ENCODE data around the gene ELMOD2. TPM values are rescaled to one million over a fixed set of nuclear protein-coding genes. Genes with fewer than 3 reads are reported as not detected.
"Not testable (repeated sequence)": the region's sequence is repeated elsewhere in the genome, so short reads cannot be mapped to it uniquely, and the experiment has no call there.

ELMOD2 gene
- 10 to 100 TPM; 16.3 to 18.6 TPM for total RNA-seq
- long read RNA-seq, full-length matches to known transcripts = 7 of 10 reads
- long read RNA-seq, partial matches to known transcripts = 0 of 10 reads
- long read RNA-seq, other reads (novel, unspliced or antisense) = 3 of 10 reads

- peak; percentile 99 for DNase-seq
- ATAC-seq = peak; percentile 100
- intact Hi-C loops (cut with DNase I) = loop anchor here in 1 of 2 donors (10.0 kb wide), 1 partner anchor 159 kb away; no protein-coding TSS in a partner anchor
Measured at GRCh38 chr4:140523857-140524742, at the start of gene ELMOD2. ELMOD2 (plus strand) TSS chr4:140524168; CDS start chr4:140525429, 1,261 bp downstream.

DNA sequence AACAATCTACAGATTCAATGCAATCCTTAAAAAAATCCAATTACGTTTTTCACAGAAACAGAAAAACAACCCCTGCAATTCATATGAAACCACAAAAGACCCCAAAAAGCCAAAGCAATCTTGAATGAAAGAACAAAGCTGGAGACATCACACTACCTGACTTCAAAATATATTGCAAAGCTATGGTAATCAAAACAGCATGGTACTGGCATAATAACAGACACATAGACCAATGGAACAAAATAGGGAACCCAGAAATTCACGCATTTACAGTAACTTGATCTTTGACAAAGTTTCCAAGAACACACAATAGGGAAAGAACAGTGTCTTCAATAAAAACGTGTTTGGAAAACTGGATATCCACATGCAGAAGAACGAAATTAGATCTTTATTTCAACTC, 40.5 kb upstream of the ELMOD2 start:
- DNase-seq (no peak), ATAC-seq (no peak)
- intact Hi-C loops (cut with DNase I) = no loop called here

- ATAC-seq (no peak), DNase-seq (no peak)
- intact Hi-C loops (cut with DNase I) = no loop called here
Measured at GRCh38 chr4:140485939-140486338, 38.0 kb upstream of the ELMOD2 start.

DNA sequence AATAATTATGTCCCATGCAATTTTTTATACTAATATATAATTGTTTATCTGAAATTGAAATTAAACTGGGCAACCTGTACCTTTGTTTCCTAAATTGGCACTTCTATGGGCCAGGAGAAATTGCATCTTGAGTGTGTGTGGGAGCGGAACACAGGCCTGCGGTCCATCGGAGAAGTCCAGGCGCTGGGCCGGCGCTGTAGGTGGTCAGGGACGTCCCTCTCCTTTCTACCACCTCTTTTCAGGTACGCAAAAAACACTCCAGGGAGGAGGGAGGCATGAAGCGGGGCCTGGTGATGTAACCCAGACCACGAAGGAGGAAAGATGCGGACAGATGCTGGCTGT, 26.6 kb upstream of the ELMOD2 start:
- intact Hi-C loops (cut with DNase I) = no loop called here
- no peak for ATAC-seq

DNA sequence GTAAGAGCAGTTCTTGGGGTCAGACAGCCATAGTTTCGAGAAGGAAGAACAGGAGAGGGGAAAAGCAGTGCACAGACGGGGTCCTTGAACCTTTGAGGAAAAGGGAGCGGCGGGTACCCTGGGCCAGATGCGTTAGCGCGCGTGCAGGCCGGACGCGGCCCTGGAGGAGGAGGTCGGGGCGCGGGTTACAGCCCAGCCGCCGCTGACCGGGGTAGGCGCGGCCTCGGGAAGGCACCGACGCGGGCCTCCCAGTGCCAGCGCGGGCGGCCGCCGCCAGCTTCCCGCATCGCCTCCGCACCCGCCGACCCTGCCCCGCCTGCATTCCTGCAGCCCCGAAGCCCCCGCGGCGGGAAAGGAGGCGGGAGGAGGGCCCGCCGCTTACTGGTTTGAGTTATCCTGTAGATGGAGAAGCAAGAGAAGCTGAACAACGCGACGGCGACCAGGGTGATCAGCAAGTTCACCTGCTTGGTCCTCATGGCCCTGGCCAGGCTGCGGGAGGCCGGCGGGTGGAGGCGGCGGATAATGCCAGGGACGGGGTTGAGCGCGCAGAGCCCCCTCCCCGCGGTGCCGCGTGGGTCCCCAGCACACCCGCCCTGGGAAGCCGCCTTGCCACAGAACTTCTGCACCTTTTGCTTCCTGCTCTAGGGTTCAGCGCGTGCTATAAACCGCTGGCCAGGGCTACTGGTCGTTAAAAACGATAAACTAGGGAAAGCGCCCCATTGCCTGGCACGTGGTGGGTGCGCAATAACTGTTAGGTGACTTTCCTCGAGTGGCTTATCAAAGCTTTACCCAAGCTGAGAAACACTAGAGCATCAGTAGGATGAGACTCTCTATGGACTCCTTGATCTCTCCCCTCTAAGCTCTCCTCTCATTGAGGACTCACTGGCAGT, 26.0 kb upstream of the ELMOD2 start, which contains the start of gene MGAT4D:
MGAT4D (minus strand) TSS at position 547 of the 890 bp plus-strand sequence; CDS start at position 476, 71 bp downstream.
- intact Hi-C loops (cut with DNase I) = no loop called here
- DNase-seq (no peak), ATAC-seq (peak; percentile 47 to 63)

More for the DNA sequence above, 26.6 kb upstream of the ELMOD2 start:
- DNase-seq = no peak

DNA sequence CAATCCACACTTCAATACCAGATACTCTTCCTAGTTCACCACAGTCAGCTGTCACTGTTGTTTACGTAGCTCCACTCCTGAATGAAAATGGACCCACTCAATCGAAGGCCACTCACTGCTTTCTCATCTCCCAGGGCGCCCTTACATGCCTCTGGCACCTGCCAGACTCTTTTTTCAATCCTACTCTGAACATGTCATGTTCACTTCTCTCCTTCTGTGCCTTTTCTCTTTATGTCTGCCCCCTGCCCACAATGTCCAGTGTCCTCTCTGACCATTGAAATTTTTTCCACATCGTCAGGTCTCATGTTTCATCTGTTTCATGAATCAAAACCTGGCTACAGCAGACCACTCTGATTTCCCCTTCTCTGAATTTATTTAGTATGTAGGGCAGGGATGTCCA, 24.6 kb upstream of the ELMOD2 start:
- no peak for ATAC-seq
- intact Hi-C loops (cut with DNase I) = no loop called here
- DNase-seq = no peak

DNA sequence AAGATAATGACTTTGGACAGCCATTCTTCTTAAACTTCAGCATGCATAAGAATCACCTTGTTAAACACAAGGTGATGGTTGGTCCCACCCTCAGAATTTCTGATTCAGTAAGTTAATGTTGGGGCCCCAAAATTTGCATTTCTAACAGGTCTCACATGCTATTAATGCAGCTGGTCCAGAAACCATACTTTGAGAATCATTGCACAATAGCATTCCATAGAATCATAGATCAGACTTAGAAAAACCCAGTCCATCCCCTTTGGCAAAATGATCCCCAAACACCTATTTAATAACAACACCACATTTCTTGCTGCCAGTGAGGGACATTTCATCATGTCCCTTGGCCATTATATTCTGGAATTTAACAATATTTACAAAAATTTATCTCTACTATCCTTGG, 19.7 kb upstream of the ELMOD2 start:
- intact Hi-C loops (cut with DNase I) = no loop called here
- DNase-seq (no peak), ATAC-seq (no peak)

- intact Hi-C loops (cut with DNase I); ATAC-seq; DNase-seq: not testable (repeated sequence)
Measured at GRCh38 chr4:140513765-140514164, 10.2 kb upstream of the ELMOD2 start.

DNA sequence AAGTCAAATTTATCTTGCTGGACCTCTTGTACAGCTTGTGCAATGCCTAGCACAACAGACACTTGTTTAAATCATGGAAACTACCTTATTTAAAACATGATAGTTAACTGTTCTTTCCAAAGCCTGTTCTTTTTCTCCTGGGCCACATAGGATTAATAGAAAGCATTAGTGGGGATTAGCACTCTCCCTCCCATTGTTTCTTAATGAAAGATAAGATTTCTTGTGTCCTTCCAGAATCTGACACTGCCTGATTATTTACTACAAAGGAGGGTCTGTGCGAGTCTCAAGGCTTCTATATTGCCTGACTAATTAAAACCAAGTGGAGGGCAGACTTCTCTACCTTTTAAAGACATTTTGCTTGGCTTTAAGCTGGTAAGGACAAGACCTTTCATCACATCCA, 8.5 kb upstream of the ELMOD2 start:
- intact Hi-C loops (cut with DNase I) = no loop called here
- no peak for DNase-seq
- ATAC-seq = no peak

DNA sequence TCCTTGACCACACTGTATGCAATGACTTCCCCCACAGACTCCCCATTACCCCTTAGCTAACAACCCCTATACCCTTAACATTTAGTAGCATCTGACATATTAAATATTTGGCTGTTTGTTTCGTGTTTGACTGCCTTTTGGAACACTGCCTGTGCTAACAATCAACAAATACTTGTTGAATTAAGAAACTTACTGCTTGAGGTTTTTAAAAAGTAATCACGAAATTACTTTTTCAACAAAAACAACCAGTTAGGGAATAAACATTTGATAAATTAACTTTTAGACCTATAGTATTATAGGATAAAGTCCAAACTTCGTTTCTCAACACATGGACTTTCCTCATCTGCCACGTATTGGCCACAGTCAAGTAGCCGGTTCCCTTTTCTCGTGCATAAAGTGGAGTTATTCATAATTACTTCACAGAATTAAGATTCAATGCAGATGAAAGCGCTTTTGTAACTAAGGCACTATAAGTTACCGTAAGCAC, 555 bp upstream of the ELMOD2 start:
- intact Hi-C loops (cut with DNase I) = loop anchor here in 1 of 2 donors (10.0 kb wide), 1 partner anchor 159 kb away; no protein-coding TSS in a partner anchor
- DNase-seq = no peak
- peak; percentile 0 to 2 for ATAC-seq

GRCh38 chr4:140529434-140529833, 5.5 kb downstream of the ELMOD2 start:
- intact Hi-C loops (cut with DNase I) = loop anchor here in 1 of 2 donors (10.0 kb wide), 1 partner anchor 165 kb away; no protein-coding TSS in a partner anchor
- peak; percentile 76 to 84 for ATAC-seq

DNA sequence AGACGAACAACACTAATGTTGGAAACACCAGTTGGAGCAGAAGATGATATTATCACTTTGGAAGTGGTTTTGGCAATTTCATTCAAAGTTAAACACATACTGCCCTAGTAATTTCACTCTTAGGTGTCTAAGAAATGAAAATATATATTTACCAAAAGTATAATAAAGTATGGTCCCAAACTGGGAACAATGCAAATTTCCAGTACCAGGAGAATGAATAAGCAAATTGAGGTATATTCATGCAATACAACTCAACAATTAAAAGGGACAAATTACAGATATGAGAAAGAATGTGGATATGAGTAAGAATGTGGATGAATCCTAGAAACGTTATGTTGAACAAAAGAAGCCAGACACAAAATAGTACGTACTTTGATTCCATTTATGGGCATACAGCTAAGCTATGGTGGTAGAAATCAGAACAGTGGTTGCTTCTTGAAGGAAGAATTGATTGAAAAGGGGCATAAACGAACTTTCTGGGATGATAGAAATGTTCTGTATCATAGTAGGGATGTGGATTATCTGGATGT, 10.0 kb downstream of the ELMOD2 start:
- no peak for DNase-seq
- no peak for ATAC-seq
- intact Hi-C loops (cut with DNase I) = no loop called here

More at GRCh38 chr4:140529434-140529833, 5.5 kb downstream of the ELMOD2 start:
- no peak for DNase-seq

- ATAC-seq (no peak), DNase-seq (no peak)
- intact Hi-C loops (cut with DNase I) = no loop called here
Measured at GRCh38 chr4:140556372-140557085, 32.6 kb downstream of the ELMOD2 start.

DNA sequence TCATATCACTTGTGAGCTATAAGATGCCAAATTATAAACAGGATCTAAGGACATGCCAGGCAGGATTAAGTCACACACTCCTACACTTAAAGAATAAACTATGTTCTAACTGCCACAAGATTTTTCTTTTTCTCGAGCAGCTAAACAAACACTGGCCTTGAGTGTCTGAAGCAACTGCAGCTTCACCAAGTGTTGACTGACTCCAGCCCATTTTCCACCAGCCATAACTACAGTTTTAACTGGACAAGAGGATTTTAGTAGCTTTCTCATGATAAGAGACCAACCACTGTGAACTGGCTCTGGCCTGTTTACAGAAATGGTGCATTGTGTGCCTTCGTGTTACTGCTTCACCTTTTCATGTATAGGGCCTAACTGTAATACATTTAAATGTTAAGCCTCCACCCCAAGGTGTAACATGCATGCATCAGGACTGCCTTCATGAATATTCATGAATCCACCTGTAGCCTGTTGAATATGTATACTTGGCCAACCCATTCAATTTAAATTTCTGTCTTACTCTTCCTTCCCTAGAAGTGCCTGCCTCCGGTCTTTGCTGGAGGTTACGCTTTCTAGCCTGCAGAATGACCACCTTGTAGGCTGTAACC, 34.0 kb downstream of the ELMOD2 start:
- intact Hi-C loops (cut with DNase I) = no loop called here
- DNase-seq (no peak), ATAC-seq (peak in 1 of 2 donors; percentile 21)

- DNase-seq (no peak), ATAC-seq (no peak)
- intact Hi-C loops (cut with DNase I) = no loop called here
Measured at GRCh38 chr4:140559696-140560095, 35.7 kb downstream of the ELMOD2 start.

- ATAC-seq (peak; percentile 76 to 88), DNase-seq (peak; percentile 26)
- intact Hi-C loops (cut with DNase I) = no loop called here
Measured at GRCh38 chr4:140568507-140569306, 44.7 kb downstream of the ELMOD2 start, which contains the start of gene UCP1. UCP1 (minus strand) TSS chr4:140568961; CDS start chr4:140568729, 232 bp downstream.

DNA sequence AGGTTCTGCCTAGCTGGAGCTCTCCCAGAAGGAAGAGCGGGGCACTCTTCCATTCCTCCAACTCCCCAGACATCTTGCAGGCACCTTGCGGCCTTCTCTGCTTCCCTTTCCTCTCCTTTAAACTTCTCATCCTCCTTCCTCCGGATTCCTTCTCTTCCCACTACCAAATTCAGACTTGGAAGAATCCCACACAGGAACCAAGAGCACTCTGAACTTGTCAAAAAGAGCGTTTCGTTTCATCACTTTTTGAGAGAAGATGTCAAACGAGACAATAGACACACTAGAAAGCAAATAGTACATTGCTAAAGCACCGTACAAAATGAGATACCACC, 45.3 kb downstream of the ELMOD2 start:
- no peak for DNase-seq
- ATAC-seq = no peak
- intact Hi-C loops (cut with DNase I) = no loop called here
